COLO829 (cell line): ENCODE data around the gene ZFP90.
"Not testable (repeated sequence)": the region's sequence is repeated elsewhere in the genome, so short reads cannot be mapped to it uniquely, and the experiment has no call there.

Experiments
- DNase-seq: peaks from one replicate; pipeline ENCODE4 v3.0.0; 2012; ENCODE audit warnings: low spot score

The ZFP90 gene

GRCh38 chr16:68519225-68519745 is 19.8 kb upstream of the ZFP90 start:
- DNase-seq, result no peak

GRCh38 chr16:68520649-68521086 is 18.4 kb upstream of the ZFP90 start:
- peak; percentile 80 for DNase-seq

GRCh38 chr16:68524069-68524820 is 14.8 kb upstream of the ZFP90 start:
- DNase-seq, result no peak

- DNase-seq, result no peak
Observed at GRCh38 chr16:68526143-68526781, 12.8 kb upstream of the ZFP90 start.

GRCh38 chr16:68526782-68527145 is 12.3 kb upstream of the ZFP90 start:
- no peak for DNase-seq

- DNase-seq, result no peak
Observed at GRCh38 chr16:68528233-68528632, 10.9 kb upstream of the ZFP90 start.

GRCh38 chr16:68528686-68529379 is 10.3 kb upstream of the ZFP90 start:
- DNase-seq, result peak; percentile 65

- no peak for DNase-seq
Observed at GRCh38 chr16:68529608-68529930, 9.5 kb upstream of the ZFP90 start.

GRCh38 chr16:68529931-68530701 is 9.0 kb upstream of the ZFP90 start:
- DNase-seq, result peak; percentile 78

GRCh38 chr16:68533937-68534336 is 5.2 kb upstream of the ZFP90 start:
- DNase-seq, result no peak

GRCh38 chr16:68535331-68535730 is 3.8 kb upstream of the ZFP90 start:
- no peak for DNase-seq

GRCh38 chr16:68539711-68540239 is 684 bp downstream of the ZFP90 start:
- no peak for DNase-seq

- no peak for DNase-seq
Observed at GRCh38 chr16:68548947-68549346, 9.9 kb downstream of the ZFP90 start.

GRCh38 chr16:68553186-68553585 is 14.1 kb downstream of the ZFP90 start:
- no peak for DNase-seq

GRCh38 chr16:68560341-68560740 is 21.2 kb downstream of the ZFP90 start:
- not testable (repeated sequence) for DNase-seq

GRCh38 chr16:68563631-68564381 is 24.7 kb downstream of the ZFP90 start:
- no peak for DNase-seq

- no peak for DNase-seq
Observed at GRCh38 chr16:68564382-68564985, 25.4 kb downstream of the ZFP90 start.

GRCh38 chr16:68574479-68574878 is 35.4 kb downstream of the ZFP90 start:
- DNase-seq, result no peak

- no peak for DNase-seq
Observed at GRCh38 chr16:68575082-68575481, 36.0 kb downstream of the ZFP90 start.

- DNase-seq, result no peak
Observed at GRCh38 chr16:68577352-68577853, 38.3 kb downstream of the ZFP90 start.
